T-helper 2 cell treated with Interferon-gamma antibody and Interleukin-4, amounts not matched to agents 100 ng/mL and 5 ng/mL, for 36 hours (primary cell): ENCODE data around the gene OSBPL5. TPM values are rescaled to one million over a fixed set of nuclear protein-coding genes. Genes with fewer than 3 reads are reported as not detected.
"Not testable (repeated sequence)": the region's sequence is repeated elsewhere in the genome, so short reads cannot be mapped to it uniquely, and the experiment has no call there.

Experiments
- intact Hi-C: fragments of 100-400 bp; cut with micrococcal nuclease; formaldehyde crosslinking; loops from one replicate; pipeline ENCODE4 v1.15.1; 2023
- total RNA-seq: library from RNA; stranded (reverse); gene quantifications from 2 replicates; pipeline ENCODE4 v1.2.3, GENCODE V29; 2022

Gene OSBPL5
- total RNA-seq, 1 donor from 2014 or later: 3.7 TPM

DNA sequence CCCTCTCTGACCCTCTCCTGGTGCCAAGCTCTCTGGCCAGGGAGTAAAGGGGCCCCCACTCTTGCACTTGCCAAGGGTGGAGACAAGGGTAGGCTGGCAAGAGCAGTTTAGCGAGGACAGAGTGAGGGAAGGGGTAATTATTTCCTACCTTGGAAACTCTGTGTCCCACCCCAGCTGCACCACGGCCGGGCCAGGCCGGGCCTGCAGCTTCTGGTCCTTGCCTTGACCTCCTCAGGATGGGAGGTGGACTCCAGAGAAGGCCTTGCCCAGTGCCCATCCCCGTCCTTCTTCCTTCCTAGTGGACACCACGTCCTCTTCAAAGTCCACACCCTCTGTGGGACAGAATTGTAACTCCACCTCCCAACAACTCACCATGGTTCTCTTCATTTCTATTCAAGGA lies 18.4 kb upstream of the OSBPL5 start:
- intact Hi-C loops: no loop called here

DNA sequence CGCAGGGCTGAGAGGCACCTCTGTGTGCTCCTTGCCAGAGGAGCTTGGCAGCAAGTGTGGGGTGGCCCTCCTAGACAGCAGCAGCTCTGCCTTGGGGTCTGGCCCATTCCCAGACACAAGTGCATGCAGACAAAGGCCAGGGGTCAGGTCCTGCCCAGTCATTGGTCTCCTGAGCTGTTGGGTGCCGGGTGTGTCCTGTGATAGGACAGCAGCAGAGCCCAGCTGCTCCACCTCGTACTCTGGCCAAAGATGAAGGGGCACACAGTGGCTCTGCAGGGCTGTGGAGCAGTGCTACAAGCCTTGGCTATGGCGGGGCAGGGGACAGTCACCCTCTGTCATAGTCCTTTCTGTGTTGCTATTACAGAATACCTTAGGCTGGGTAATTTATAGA lies 17.3 kb upstream of the OSBPL5 start:
- intact Hi-C loops: no loop called here

DNA sequence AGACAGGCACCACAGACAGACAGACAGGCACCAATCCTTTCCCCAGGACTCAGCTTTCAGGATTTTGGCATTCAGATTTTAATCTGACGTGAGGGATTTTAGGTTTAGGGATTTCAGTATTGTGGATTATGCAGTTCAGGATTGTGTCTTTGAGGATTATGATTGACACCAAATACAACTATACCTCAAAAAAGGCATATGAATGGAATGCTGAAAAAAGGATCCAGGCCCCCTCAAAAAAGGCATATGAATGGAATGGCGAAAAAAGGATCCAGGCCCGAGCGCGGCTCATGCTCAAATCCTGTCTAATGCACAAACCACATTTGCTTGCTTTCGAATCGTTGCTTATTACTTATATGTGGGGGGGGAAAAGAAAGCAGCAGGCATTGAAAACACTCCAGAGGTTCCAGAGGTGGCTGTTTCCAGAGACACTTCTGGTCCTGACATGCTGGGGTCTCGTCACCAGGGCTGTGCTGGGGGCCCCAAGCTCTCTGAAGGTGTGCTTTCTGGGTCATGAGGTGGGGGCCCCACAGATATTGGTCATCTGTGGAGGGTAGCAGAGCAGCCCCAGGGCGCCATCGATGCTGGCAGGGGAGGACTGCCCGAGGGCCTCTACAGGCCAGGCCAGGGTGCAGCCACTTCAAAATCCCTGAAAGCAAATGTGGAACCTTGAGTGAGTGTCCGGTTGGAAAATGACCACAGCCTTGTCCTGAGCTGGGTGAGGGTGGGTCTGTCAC lies 16.8 kb upstream of the OSBPL5 start:
- intact Hi-C loops: no loop called here

DNA sequence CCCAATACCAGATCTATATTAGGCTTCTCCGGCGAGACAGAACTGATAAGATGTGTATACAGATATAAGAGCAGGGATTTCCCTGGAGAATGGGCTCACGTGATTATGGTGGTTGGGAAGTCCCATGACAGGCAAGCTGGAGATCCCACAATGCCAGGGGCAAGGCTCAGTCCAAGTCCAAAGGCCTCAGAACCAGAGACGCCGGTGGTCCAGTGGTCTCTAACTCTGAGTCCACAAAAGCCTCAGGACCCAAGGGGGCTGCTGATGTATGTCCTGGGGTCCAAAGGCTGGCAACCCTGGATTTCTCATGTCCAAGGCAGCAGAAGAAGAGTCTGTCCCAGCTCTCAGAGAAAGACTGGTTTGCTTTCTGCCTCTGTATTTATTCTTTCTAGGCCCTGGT lies 15.8 kb upstream of the OSBPL5 start:
- intact Hi-C loops: no loop called here

DNA sequence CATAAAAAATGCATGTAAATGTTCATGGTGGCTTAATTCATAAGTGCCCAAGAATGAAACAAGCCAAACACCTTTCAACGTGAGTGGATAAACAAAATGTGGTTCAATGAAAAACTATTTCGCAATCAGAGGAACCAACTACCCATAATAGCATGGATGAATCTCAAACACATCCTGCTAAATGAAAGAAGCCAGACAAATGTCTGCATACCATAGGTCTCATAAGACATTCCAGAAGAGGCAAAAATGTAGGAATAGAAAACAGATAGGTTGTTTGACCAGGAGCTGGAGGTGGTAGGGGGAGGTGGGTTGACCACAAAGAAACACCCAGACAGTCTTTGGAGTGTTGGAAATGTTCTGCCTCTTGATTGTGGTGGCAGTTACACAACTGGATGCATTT lies 13.2 kb upstream of the OSBPL5 start:
- intact Hi-C loops: no loop called here

DNA sequence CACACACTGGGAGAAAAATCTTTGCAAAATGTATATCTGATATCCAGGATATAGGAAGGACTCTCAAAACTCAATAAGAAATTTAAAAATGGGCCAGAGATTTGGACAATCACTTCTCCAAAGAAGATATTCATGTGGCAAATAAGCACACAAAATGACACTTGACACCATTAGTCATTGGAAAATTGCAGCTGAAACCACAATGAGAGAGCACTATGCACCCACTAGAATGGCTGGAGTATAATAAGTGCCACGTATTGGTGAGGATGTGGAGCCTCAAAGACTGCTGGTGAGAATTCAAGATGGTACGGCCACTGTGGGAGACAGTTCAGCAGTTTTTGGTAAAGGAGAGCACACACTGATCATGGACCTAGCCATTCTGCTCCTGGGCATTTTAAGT lies 12.8 kb upstream of the OSBPL5 start:
- intact Hi-C loops: no loop called here

DNA sequence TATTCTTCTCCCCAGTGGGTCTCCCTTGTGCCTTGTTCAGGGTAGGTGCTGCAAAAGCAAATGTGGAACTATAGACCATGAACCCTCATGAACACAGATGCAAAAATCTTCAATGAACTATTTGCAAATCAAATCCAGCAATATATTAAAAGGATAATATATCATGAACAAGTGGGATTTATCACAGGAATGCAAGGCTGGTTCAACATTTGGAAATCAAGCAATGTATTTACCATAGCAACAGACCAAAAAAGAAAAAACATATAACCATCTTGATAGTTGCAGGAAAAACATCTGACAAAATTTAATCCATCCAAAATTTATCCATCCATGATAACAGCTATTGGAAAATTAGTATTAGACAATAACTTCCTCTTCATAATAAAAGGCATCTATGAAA lies 11.4 kb upstream of the OSBPL5 start:
- intact Hi-C loops: no loop called here

DNA sequence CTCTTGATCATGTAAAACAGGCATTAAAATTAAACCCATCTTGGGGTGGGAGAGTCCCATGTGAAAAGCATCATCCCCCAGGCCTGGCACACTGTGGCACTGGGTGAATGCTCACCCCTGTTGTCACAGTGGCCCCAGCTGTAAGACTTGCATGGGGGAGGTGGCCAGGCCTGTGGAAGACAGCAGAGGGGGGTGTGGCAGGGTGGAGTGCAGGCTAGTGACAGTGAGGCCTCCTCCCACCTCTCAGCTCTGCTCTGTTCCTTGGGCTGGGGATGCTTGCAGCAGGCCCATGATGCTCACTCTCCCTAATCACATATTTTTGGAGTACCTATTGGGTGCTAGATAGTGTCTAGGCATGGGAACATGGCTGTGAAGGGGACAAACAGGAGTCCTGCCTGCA lies 10.1 kb upstream of the OSBPL5 start:
- intact Hi-C loops: no loop called here

DNA sequence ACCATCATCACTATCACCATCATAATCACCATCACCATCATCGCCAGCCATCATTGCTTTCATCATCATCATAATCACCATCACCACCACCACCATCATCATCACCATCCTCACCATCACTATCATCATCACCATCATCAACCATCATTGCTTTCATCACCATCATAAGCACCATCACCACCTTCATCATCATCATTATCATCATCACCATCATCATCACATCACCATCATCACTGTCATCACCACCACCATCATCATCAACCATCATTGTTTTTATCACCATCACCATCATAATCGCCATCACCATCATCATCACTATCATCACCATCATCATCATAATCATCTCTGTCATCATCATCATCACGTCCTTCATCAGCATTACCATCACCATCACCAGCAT lies 9.3 kb upstream of the OSBPL5 start:
- intact Hi-C loops: no loop called here

DNA sequence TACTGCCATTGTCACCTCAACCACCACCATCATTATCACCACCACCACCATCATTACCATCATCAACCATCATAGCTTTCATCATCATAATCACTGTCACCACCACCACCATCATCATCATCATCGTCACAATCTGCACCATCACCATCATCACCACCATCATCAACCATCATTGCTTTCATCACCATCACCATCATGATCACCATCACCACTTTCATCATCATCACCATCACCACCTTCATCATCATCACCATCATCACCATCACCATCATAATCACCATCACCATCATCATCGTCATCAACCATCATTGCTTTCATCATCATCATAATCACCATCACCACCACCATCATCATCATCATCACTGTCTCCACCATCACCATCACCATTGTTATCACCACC lies 8.7 kb upstream of the OSBPL5 start:
- intact Hi-C loops: no loop called here

DNA sequence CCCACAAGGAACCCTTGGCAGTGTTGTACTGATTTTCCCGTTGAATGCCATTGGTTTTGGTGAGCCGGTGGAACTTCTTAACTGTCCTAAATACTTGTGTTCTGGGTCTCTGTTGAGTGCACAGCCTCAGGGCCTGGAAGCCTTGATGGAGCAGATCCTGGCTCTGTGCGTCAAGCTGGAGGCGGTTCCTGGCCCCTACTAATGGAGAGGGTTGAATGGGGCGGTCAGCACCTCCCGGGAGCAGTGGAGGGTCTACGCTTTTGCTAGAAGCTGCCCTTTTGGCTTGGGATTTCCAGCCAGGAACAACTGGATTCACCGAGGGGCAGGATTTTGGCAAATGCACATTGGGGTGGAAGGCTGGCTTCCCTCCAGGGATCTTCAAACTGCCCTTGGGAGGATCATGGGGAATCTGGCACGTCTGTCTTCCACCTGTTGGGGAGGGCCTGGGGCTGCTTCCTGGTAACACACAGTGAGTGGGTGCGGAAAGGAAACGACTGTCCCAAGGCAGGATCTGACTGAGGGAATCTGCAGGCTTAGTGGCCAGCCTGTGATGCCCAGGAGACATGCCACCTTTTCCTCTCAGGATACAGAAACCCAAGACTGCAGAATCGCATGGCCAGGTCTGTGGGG lies 6.9 kb upstream of the OSBPL5 start:
- intact Hi-C loops: no loop called here

DNA sequence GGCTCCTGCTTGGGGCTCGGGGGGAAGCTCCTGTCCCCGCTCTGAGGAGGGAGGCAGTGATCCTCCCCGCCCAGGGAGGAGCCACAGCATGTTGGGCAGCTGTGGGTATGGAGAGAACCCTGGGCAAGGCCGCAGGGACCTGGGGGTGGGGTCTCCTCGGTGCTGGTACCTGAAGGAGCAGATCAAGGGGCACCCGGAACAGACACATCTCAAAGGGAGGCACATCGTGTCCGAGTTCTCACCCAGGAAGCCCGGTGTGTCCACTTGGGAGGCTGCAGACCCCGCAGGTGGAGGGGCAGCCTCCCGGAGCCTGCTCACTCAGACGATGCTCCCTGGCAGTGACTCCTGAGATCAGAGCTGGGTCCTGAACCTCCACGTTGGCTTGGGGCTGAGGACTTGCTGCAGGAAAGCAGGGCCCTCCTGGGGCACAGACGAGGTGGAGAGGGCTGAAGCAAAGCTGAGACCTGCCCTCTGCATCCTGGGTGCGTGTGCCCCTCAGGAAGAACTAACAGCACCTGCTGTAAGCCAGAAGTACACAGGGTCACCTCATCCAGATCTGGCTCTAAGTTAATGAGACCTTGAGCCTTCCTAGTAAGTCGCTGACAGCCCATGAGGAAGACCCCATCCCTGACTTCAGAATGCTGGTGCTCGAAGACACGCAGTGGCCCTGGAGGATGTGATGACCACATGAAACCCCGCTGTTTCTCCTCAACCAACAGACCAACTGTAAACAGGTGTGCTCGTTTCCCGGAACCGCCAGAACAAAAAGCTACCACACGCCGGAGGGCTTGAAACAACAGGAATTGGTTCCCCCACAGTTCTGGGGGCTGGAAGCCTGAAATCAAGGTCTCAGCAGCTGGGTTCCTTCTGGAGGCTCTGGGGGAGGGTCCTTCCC lies 5.9 kb upstream of the OSBPL5 start:
- intact Hi-C loops: no loop called here

DNA sequence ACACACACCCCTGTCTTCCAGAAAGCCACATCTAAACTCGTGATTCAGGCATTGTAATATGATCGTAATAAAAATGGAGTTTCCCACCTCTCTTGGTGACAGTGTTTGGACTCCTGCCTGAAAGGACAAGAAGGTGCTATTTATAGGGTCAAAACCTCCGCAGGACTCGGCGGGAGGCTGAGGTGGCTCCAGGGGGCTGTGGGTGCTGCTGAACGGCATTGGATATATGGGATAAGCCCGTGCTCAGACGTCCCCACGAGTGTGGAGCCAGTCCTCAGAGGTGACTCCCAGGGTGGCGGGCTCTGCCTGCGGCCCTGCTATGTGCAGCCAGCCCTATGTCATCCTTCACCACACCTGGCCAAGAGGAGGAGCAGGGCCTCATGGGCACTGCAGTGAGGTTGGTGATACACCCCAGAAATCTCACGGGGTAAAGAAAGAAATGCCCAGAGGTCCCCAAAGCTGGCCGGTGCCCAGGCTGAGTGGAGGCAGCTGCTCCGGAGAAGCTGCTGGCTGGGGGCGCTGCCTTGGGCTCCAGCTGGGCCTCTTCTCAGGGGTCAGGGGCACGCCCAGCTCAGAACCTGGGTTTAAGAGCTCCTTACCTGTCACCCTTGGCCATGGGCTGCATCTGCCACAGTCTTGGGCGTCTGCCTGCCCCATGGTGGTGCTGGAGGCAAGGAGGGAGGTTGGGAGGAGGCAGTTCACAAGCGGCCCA lies 5.1 kb upstream of the OSBPL5 start:
- intact Hi-C loops: no loop called here

DNA sequence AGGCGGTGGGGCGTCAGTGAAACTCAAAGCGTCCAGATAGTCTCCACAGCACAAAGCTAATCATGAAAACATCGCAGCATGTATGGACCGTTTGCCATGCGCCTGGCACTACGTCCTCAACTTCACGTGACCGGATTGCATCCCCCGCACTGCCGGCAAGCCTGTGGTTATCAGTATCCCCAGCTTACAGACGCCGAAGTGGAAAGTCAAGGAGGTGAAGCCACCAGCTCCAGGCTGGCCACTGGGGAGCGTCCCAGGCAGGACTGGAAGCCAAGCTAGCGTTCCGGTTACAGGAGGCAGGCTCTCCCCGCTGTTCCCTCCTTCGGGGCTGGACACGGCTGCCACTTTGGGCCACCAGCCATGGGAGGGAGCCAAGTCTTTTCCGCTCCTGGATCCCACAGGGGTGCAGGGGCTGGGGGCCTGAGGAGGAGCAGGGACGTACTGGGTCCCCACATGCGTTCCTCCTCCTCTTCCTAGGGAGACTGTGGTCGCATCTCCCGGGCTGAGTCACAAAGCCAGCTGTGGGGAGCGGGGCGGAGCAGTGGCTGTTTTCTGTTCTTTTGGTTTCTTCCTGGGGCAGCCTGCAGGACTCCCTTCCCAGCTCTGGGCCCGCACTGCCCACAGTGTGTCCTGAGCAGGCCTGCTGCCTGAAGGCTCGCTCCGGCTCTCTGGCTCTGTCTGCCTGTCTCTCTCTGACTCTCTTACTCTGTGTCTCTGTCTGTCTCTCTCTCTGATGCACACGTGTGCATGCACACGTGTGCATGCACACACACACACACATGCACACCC lies 4.3 kb upstream of the OSBPL5 start:
- intact Hi-C loops: no loop called here

DNA sequence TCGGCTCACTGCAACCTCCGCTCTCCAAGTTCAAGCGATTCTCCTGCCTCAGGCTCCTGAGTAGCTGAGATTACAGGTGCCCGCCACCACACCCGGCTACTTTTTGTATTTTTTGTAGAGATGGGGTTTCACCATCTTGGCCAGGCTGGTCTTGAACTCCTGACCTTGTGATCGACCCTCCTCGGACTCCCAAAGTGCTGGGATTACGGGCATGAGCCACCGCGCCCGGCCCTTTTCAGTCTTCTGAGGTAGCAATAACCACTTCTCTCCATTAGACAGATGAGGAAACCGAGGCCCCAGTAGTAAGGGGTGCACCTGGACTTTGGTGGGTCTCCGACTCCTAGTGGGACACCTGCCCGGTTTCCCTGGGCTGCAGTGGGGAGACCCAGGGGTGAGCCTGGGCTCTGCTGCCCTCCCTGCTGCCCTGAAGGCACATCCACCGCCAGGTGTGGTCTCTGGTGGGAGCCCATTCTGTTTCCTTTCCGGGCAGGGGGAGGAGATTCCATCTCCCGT lies 3.7 kb upstream of the OSBPL5 start:
- intact Hi-C loops: not testable (repeated sequence)

DNA sequence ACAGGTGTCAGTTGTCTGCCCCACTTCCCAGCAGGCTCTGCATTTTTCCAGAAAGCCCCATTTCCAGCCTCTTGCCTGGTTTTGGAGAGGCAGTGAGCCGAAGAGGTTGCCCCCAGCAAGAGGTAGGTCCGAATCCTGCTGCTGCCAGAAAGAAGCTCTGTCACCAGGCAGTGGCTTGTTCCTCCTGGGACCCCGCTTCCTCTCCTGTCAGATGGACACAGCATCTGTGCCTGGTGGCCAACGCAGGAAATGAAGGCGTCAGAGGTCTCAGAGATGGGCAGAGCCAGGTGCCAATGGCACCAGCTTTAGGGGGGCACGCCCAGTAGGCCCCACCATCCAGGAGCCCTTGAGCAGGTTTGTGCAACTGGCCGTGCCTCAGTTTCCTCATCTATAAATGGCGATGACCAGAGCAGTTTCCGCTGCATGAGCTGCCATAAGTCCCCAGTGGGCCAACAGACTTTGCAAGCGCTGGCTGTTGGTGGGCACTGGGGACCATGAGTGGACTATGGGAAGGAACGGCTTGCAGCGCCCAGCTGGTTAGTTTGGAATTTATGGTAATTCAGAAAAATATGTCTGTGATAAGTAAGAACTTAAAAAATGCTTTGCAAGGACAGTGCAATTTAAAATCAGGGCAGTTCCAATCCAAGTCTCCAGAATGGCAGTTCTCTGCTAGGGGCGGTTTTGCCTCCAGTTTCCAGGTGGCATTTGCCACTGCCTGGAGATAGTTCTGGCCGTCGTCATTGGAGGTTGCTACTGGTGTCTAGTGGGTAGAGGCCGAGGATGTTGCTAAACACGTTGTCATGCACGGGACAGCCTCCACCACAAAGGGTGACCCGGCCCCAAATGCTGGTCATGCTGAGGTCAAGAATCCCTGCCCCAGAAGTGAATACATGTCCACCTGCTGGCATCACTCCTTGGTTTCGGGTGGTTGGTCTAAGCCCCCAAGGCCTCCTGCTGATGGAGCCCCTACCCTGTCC lies 2.3 kb upstream of the OSBPL5 start:
- intact Hi-C loops: no loop called here

DNA sequence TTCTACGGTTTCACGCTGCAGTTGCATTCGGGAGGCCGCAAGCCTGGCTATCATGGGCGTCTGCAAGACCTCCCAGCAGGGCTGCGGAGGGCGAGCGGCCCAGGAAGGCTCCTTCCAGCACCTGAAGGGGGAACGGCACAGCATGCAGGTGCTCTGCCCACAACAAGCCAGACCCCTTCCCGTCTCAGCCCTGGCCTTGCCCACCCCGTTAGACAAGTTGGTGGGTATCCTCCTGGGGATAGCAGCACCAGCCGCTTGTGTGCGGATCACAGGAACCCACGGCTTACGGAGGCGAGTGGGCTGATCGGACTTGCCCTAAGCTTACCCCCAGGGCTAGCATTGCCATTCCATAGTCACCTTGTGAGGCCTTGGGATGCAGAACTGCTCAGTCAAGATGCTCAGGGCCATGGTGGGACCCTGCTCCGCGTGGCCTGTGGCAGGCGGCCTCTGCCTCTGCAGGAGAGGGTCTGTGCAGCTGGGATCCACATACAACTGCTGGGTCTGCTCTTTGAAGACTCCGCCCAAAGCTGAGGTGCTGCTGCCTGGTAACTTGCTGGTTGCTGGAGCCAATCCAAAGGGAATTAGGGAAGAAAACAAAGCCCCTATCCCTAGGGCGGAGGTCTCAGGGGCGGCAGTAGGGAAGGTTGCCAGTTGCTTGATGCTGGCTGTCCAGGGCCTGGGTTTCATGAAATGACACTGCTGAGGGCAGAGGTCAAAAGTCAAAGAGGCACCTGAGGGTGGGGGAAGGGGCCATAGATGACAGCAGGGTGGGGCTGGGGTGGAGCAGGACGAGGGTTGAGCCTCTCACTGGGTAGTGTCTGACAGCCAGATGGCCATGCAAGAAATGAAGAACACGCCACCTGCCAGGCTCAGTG lies 1.4 kb upstream of the OSBPL5 start:
- intact Hi-C loops: no loop called here

DNA sequence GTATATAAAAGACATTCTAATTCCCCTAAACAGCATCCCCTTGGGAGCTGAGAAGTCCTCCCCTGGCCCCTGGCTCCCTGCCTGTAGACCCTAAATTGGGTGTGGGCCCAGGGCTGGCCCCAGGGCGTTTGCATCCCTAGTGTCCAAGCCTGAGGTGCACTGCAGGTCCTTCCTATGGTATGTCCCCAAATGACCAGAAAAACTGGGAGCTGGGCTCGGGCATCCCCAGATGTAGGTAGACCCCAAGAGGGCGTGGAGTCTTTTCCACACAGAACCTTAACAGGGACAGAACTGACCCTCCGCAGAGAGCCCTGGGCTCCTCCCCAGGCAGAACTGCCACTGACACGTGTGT lies 782 bp upstream of the OSBPL5 start:
- intact Hi-C loops: no loop called here
